GM19025 (cell line): ENCODE data around the gene P2RX4.
"Not testable (repeated sequence)": the region's sequence is repeated elsewhere in the genome, so short reads cannot be mapped to it uniquely, and the experiment has no call there.

Experiments used
- ATAC-seq: cut with Tn5 transposase; IDR thresholded peaks from one replicate; pipeline ENCODE4 v1.9.1; 2021; ENCODE audit warnings: mild to moderate bottlenecking, low read depth, moderate library complexity; ENCODE audit not compliant: unreplicated experiment

The P2RX4 gene

GRCh38 chr12:121264951-121265515 is 55.1 kb downstream of the P2RX4 start:
- no peak for ATAC-seq

DNA sequence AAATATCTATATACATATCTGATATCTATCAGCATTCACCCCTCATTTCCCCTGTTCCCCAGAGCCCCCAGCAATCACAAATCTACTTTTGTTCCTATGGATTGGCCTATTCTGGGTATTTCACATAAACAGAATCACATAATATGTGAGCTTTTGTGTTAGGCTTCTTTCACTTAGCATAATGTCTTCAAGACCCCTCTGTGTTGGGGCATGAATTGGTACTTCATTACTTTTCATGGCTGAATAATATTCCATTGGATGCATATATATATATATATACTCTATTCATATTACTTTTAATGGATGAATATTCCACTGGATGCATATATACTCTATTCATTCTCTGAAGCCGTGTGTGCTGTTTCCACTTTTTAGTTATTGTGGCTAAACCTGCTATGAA is 57.9 kb downstream of the P2RX4 start:
- ATAC-seq, result no peak

DNA sequence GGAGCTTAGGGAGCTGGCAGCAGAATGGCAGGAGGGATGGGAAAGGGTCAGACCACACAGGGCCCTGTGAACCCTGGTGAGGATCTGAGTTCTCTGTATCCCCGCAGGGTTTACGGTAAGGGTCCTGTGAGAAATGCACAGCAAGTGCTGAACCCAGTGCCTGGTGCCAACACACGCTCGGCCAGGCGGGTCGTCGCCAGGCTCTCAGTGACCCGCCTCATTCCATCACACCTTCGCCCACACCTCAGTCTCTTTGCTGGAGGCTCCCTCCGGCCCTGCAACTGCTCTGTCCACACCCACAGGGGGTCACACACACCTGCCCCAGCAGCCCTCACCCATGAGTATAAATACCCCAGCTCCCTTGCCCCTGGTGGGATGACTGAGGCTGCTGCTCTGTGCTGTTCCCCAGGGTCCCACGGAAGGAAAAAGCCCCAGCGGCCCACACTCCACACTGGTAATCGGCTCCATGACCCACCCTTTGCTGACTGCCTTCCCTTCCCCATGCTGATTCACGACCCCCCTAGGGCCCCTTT is 63.5 kb downstream of the P2RX4 start:
- no peak for ATAC-seq

- no peak for ATAC-seq
Measured at GRCh38 chr12:121274036-121274763, 64.3 kb downstream of the P2RX4 start.

- no peak for ATAC-seq
Measured at GRCh38 chr12:121277374-121277759, 67.4 kb downstream of the P2RX4 start.

DNA sequence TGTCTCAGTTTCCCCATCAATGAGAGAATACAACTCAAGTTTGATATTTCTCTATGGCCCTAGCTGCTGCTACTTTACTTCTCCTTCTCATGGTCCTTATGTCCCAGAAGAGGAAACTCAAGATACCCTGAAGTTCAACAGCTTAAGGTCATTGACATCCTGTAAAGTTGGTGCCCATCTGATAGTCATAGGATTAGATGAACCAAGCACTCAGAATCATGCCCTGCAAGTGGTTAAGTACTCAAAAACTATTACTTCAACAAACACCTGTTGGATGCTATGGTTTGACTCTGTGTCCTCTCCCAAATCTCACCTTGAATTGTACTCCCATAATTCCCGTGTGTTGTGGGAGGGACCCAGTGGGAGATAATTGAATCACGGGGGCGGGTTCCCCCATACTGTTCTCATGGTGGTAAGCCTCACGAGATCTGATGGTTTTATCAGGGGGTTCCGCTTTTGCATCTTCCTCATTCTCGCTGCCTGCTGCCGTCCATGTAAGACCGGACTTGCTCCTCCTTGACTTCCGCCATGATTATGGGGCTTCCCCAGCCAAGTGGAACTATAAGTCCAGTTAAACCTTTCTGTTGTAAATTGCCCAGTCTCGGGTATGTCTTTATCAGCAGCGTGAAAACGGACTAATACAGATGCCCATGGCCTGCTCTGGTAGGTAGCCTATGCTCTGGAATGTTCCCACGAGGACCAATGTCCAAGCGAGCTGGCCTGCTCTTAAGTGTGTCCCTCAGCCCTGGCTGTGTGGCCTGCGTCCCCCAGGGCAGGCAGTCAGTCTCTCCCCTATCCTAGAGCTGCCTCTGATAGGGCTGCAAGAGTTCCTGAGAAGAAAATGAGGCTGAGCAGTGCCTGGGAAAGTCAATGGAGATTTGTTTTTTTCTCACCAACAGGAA is 68.5 kb downstream of the P2RX4 start:
- no peak for ATAC-seq

DNA sequence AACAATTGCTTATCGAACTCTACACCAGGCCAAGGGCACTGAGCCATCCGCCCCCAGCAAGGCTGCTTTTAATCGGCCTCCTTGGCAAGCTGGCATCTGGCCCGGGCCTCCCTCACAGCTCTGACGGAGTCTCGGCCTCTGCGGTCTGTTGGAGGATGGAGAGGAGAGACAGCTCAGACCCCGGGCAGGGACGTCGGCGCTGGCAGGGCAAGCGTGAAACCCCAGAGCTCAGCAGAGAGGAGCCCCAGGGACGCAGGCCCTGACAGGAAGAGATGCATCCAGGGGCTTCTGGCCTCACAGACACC is 69.1 kb downstream of the P2RX4 start:
- no peak for ATAC-seq

DNA sequence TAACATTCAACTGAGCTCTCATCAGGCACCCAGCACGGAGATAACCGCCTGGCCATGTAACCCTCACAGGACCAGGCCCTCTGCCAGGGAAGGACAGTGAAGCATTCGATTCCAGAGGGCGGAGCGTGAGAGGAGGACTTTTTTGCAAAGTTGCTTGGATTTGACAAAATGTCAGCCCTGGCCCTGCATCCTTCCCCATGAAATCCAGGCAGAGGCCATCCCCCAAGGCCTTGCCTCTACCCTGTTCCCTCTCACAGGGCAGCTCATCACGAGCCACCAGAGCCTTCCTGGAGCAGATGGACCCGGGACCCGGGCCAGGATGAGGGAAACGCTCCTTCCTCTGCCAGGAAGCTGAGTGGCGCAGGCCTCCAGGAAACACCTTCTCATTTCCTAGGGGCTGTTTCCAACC is 69.6 kb downstream of the P2RX4 start:
- ATAC-seq, result no peak

DNA sequence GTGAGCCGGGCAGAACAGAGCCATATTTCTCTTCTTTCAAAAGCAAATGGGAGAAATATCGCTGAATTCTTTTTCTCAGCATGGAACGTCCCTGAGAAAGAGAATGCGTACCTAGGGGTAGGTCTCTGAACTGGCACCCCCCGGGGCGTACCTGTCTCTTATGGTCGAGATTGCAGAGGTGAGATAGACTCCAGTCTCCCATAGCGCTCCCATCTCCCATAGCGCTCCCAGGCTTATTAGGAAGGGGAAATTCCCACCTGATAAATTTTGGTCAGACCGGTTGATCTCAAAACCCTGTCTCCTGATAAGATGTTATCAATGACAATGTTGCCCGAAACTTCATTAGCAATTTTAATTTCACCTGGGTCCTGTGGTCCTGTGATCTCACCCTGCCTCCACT is 70.6 kb downstream of the P2RX4 start:
- ATAC-seq, result not testable (repeated sequence)

DNA sequence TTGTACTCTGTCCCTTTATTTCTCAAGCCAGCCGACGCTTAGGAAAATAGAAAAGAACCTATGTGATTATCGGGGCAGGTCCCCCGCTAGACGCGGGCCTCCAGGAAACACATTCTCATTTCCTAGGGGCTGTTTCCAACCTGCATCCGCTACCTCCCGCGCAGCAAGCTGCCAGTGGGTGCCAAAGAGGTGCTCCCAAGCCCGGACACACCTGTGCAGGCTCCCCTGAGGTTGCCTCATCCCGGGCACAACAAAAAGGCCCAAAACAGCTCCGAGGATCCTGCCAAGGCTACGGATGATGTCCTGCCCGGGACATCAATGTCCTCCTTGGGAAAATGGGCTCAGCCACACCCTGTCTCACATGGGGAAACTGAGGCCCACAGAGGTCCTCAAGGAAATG is 71.2 kb downstream of the P2RX4 start:
- not testable (repeated sequence) for ATAC-seq

DNA sequence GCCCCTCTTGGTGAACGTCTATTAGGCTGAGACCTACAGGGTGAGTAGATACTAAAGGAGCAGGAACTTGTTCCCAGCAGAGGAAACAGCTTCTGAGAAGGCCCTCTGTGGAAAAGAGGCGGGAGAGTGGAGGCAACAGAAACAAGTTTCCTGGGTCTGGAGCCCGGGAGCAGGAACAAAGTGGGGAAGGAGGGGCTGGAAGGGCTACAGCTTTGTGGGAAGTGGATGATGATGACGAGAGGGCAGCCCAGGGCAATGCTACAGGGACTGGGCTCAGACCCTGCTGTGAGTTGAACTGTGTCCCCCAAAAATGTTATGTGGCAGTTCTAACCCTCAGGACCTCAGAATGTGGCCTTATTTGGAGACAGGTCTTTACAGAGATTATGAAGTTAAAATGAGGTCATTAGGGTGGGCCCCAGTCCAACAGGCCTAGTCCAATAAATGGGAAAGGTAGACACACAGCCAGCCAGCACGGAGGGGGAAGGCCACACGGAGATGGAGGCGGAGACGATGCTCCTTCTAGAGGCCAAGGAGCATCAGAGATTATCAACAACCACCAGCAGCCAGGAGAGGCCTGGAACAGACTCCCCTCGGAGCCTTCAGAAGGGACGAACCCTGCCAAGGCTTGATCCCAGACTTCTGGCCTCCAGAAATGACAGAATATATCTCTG is 72.3 kb downstream of the P2RX4 start:
- no peak for ATAC-seq

- not testable (repeated sequence) for ATAC-seq
Measured at GRCh38 chr12:121282910-121283309, 73.0 kb downstream of the P2RX4 start.

GRCh38 chr12:121283388-121283787 is 73.5 kb downstream of the P2RX4 start:
- ATAC-seq, result no peak
